ENCODE data around the gene CACHD1.

DNA sequence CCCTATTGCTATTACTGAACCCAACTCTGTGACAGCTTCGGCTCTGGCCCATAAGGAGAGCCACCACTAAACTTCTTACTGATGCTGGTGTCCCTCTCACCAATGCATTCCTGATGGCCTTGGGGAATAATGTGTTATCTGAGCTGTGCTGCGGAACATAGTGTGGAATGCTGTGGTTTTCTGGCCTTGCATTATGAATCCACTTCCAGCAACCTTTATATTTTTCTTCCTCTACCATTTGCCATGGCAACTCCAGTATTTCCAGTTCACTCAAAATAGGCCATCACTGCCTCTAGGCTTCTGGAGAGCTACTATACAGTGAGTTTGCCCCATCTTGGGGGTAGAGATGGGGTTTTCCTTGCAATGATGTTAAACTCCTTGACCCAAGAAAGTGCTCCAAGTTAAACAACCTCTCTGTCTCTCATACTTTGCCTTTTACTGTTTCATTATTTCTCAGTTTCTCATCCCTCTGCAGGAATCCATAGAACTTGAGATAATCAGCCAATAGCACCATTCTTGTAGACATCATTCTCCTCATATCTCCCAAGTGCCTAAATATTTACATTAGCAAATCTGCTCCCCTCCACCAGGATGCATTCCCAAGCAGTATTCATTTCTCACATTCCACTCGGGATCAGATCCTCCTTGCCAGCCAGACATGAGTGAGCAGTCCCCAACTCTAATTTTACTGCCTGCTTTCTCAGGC is 263.8 kb downstream of the CACHD1 start:
- TF ChIP-seq, protein P1, sequence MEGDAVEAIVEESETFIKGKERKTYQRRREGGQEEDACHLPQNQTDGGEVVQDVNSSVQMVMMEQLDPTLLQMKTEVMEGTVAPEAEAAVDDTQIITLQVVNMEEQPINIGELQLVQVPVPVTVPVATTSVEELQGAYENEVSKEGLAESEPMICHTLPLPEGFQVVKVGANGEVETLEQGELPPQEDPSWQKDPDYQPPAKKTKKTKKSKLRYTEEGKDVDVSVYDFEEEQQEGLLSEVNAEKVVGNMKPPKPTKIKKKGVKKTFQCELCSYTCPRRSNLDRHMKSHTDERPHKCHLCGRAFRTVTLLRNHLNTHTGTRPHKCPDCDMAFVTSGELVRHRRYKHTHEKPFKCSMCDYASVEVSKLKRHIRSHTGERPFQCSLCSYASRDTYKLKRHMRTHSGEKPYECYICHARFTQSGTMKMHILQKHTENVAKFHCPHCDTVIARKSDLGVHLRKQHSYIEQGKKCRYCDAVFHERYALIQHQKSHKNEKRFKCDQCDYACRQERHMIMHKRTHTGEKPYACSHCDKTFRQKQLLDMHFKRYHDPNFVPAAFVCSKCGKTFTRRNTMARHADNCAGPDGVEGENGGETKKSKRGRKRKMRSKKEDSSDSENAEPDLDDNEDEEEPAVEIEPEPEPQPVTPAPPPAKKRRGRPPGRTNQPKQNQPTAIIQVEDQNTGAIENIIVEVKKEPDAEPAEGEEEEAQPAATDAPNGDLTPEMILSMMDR (conservative IDR thresholded peaks at IDR 0.05 in 1 of 2, IDR thresholded peaks at IDR 0.05 in 1 of 2; ENCODE audit: low read depth in 1 of 2, low read length in 2 of 2) = no peak
- no peak for TF ChIP-seq EZH2 (IDR thresholded peaks at IDR 0.05; ENCODE audit: low read length, missing control alignments)
